Nephron (organoid): ENCODE results near the gene KLHL3.

Experiments
- H3K27ac Mint-ChIP-seq, 3 experiments: 2 replicates each; pipeline ENCODE4 v1.8.0; 2020; ENCODE audit warnings: mixed read lengths in 3 of 3, mild to moderate bottlenecking in 2 of 3, moderate library complexity in 1 of 3
- H3K27me3 Mint-ChIP-seq: 2 replicates; pipeline ENCODE4 v1.8.0; 2021; ENCODE audit warnings: low read depth, mild to moderate bottlenecking, moderate library complexity, mixed read lengths
- H3K36me3 Mint-ChIP-seq: 2 replicates; pipeline ENCODE4 v1.8.0; 2020; ENCODE audit warnings: low read depth, mixed read lengths
- H3K4me1 Mint-ChIP-seq: 2 replicates; pipeline ENCODE4 v1.8.0; 2020; ENCODE audit warnings: mixed read lengths
- H3K4me3 Mint-ChIP-seq, 3 experiments: 2 replicates each; pipeline ENCODE4 v1.8.0; 2020; ENCODE audit warnings: mild to moderate bottlenecking in 3 of 3, mixed read lengths in 3 of 3, moderate library complexity in 2 of 3
- H3K9me3 Mint-ChIP-seq: 2 replicates; pipeline ENCODE4 v1.8.0; 2020; ENCODE audit warnings: mixed read lengths
- TF ChIP-seq, protein P1 (sequence below), 3 experiments: fragments of 200-600 bp; sonication (generic); IDR thresholded peaks; one replicate each; pipeline ENCODE4 v1.5.0; 2021; ENCODE audit warnings: antibody characterized with exemption in 3 of 3; ENCODE audit not compliant: unreplicated experiment in 3 of 3

The KLHL3 gene

GRCh38 chr5:137710086-137710485, 25.8 kb downstream of the KLHL3 start:
- H3K9me3 Mint-ChIP-seq: peaks cover 22% of the 10 kb centered on the region
- no peak overlapping the region for H3K4me3 Mint-ChIP-seq
- peaks cover 72% of the 10 kb centered on the region for H3K36me3 Mint-ChIP-seq

DNA sequence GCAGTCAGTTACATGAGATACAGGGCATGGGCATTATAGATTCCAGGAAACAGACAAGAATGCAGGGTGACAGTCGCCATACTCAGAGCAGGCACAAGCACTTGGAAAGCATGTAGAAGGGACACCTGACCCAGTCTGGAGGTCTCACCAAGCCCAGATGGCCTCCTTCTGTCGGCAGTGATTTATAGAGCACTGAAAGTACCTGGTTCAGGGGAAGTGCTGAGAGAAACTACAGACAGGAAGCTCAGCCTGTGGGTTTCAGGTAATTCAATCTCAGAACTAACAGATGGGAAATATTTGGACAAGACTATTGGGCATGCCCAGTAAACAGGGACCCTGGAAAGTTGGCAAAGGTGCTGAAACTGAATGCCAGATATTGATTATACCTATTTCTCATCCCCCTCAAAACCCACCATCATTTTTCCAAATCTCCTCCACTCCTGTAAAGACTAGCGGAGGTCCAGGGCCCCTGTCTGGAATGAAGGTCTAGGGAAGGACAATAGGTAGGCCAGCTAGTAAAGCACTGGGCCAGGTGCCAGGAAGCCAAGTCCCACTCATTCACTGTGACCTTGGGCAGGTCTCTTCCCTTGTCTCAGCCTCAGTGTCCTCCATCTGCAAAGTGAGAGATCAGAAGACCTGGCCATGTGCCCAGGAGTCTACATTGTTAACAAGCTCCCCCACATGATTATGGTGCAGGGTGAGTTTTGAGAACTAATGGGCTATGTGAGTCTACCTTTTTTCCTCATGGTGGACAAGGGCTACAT, 26.9 kb downstream of the KLHL3 start:
- no peak overlapping the region for H3K4me3 Mint-ChIP-seq
- TF ChIP-seq, protein P1, sequence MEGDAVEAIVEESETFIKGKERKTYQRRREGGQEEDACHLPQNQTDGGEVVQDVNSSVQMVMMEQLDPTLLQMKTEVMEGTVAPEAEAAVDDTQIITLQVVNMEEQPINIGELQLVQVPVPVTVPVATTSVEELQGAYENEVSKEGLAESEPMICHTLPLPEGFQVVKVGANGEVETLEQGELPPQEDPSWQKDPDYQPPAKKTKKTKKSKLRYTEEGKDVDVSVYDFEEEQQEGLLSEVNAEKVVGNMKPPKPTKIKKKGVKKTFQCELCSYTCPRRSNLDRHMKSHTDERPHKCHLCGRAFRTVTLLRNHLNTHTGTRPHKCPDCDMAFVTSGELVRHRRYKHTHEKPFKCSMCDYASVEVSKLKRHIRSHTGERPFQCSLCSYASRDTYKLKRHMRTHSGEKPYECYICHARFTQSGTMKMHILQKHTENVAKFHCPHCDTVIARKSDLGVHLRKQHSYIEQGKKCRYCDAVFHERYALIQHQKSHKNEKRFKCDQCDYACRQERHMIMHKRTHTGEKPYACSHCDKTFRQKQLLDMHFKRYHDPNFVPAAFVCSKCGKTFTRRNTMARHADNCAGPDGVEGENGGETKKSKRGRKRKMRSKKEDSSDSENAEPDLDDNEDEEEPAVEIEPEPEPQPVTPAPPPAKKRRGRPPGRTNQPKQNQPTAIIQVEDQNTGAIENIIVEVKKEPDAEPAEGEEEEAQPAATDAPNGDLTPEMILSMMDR (IDR thresholded peaks at IDR 0.05; ENCODE audit: unreplicated experiment in 3 of 3): no peak
- H3K9me3 Mint-ChIP-seq: peaks cover 16% of the 10 kb centered on the region
- no peak overlapping the region for H3K27ac Mint-ChIP-seq
- H3K36me3 Mint-ChIP-seq: peaks cover 65% of the 10 kb centered on the region
- H3K4me1 Mint-ChIP-seq: no peaks in the 10 kb centered on the region
- H3K27me3 Mint-ChIP-seq: no peaks in the 10 kb centered on the region

More at GRCh38 chr5:137710086-137710485, 25.8 kb downstream of the KLHL3 start:
- TF ChIP-seq, protein P1 (IDR thresholded peaks at IDR 0.05; ENCODE audit: unreplicated experiment in 3 of 3): no peak
- Mint-ChIP-seq H3K27me3 (no peaks in the 10 kb centered on the region), H3K27ac (no peak overlapping the region), H3K4me1 (no peaks in the 10 kb centered on the region)

DNA sequence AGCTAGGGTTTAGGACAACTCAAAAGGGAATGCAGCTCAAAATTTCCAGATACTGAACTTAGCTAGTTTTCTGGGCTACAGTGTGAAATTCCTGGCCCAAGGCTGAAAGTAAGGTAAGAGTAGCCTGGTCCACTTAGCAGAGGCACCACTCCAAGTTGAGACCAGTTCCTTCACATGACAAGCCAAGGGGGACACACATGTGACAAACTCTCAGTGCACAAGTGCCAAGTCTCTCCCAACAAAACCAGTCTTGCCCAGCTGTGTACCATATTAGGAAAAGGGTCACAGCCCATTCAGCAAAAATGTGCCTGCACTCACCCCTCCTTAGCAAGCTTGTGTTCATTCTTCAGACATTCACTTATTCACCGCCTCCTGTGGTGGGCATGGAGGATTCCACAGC, 27.8 kb downstream of the KLHL3 start:
- TF ChIP-seq, protein P1 (IDR thresholded peaks at IDR 0.05; ENCODE audit: unreplicated experiment in 3 of 3): no peak
- Mint-ChIP-seq H3K4me1 (no peaks in the 10 kb centered on the region), H3K36me3 (peaks cover 56% of the 10 kb centered on the region), H3K4me3 (no peak overlapping the region), H3K27me3 (no peaks in the 10 kb centered on the region), H3K9me3 (peaks cover 11% of the 10 kb centered on the region), H3K27ac (no peak overlapping the region)

- TF ChIP-seq, protein P1 (IDR thresholded peaks at IDR 0.05; ENCODE audit: unreplicated experiment in 3 of 3): no peak
- Mint-ChIP-seq H3K36me3 (peaks cover 44% of the 10 kb centered on the region), H3K9me3 (peaks cover 2% of the 10 kb centered on the region), H3K27ac (no peak overlapping the region), H3K27me3 (no peaks in the 10 kb centered on the region), H3K4me1 (no peaks in the 10 kb centered on the region), H3K4me3 (no peak overlapping the region)
These were observed 29.0 kb downstream of the KLHL3 start for GRCh38 chr5:137706841-137707240.

GRCh38 chr5:137705106-137705505, 30.8 kb downstream of the KLHL3 start:
- Mint-ChIP-seq H3K36me3 (peaks cover 35% of the 10 kb centered on the region), H3K27ac (no peak overlapping the region), H3K4me3 (no peak overlapping the region), H3K9me3 (no peaks in the 10 kb centered on the region), H3K27me3 (no peaks in the 10 kb centered on the region), H3K4me1 (peaks cover 4% of the 10 kb centered on the region)
- TF ChIP-seq, protein P1 (IDR thresholded peaks at IDR 0.05; ENCODE audit: unreplicated experiment in 3 of 3): no peak

GRCh38 chr5:137703565-137703964, 32.3 kb downstream of the KLHL3 start:
- Mint-ChIP-seq H3K27ac (no peak overlapping the region), H3K27me3 (no peaks in the 10 kb centered on the region), H3K36me3 (peaks cover 28% of the 10 kb centered on the region), H3K9me3 (no peaks in the 10 kb centered on the region), H3K4me3 (no peak overlapping the region), H3K4me1 (peaks cover 19% of the 10 kb centered on the region)
- TF ChIP-seq, protein P1 (IDR thresholded peaks at IDR 0.05; ENCODE audit: unreplicated experiment in 3 of 3): no peak
